Measurements from ENCODE around the gene WDFY4.

- TF ChIP-seq, protein P1, sequence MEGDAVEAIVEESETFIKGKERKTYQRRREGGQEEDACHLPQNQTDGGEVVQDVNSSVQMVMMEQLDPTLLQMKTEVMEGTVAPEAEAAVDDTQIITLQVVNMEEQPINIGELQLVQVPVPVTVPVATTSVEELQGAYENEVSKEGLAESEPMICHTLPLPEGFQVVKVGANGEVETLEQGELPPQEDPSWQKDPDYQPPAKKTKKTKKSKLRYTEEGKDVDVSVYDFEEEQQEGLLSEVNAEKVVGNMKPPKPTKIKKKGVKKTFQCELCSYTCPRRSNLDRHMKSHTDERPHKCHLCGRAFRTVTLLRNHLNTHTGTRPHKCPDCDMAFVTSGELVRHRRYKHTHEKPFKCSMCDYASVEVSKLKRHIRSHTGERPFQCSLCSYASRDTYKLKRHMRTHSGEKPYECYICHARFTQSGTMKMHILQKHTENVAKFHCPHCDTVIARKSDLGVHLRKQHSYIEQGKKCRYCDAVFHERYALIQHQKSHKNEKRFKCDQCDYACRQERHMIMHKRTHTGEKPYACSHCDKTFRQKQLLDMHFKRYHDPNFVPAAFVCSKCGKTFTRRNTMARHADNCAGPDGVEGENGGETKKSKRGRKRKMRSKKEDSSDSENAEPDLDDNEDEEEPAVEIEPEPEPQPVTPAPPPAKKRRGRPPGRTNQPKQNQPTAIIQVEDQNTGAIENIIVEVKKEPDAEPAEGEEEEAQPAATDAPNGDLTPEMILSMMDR (conservative IDR thresholded peaks at IDR 0.05) = no peak
- no peak for TF ChIP-seq EZH2 (IDR thresholded peaks at IDR 0.05; ENCODE audit: low read depth)
Measured at GRCh38 chr10:49012603-49013002, 327.9 kb downstream of the WDFY4 start.

Measured in PC-9 (cell line).